Psoas muscle (tissue), 8 donors: ENCODE measurements around the gene SLC38A4. TPM values are rescaled to one million over a fixed set of nuclear protein-coding genes. Genes with fewer than 3 reads are reported as not detected.

Experiments used
- ATAC-seq, 4 donors: fragments of 200-7000 bp; cut with Tn5 transposase; one replicate each; pipeline ENCODE4 v1.9.1; 2020; ENCODE audit warnings: moderate library complexity in 3 of 4, mild to moderate bottlenecking in 2 of 4
- DNase-seq, 2 donors: peaks; one replicate each; pipeline ENCODE4 v3.0.0-alpha.2; 2020
- H3K27ac ChIP-seq: fragments of 200-600 bp; one replicate; pipeline ENCODE4 v1.8.0; 2022
- H3K27me3 ChIP-seq, 3 donors: fragments of 200-600 bp in 1 of 3; one replicate each; pipeline versions ENCODE4 v1.6.1 to v1.8.0; 2013 to 2022; ENCODE audit warnings: low read length in 2 of 3, mild to moderate bottlenecking in 2 of 3, moderate library complexity in 1 of 3; ENCODE audit not compliant: insufficient read depth in 3 of 3
- H3K36me3 ChIP-seq, 2 donors: fragments of 200-600 bp in 1 of 2; one replicate each; pipeline versions ENCODE4 v1.6.1 to v1.8.0; 2013 to 2022; ENCODE audit warnings: low read depth in 1 of 2, mild to moderate bottlenecking in 1 of 2, moderate library complexity in 1 of 2; ENCODE audit not compliant: insufficient read depth in 1 of 2
- H3K4me1 ChIP-seq: fragments of 200-600 bp; one replicate; pipeline ENCODE4 v1.8.0; 2022
- H3K4me3 ChIP-seq: fragments of 200-600 bp; one replicate; pipeline ENCODE4 v1.8.0; 2022; ENCODE audit warnings: mild to moderate bottlenecking
- H3K9me3 ChIP-seq: fragments of 200-600 bp; one replicate; pipeline ENCODE4 v1.8.0; 2022
- CTCF ChIP-seq: fragments of 200-600 bp; IDR thresholded peaks from one replicate; pipeline ENCODE4 v1.8.0; 2022; ENCODE audit warnings: antibody characterized with exemption
- WGBS, 3 donors: extraction: QIAGEN DNeasy Blood & Tissue Kit; methylation state at CpG; one replicate each; pipeline versions ENCODE4 v1.1.6 to v1.1.7; 2013; 5-methylcytosine and 5-hydroxymethylcytosine counted together
- intact Hi-C, 2 donors: fragments of 100-400 bp; cut with DNase I; formaldehyde crosslinking; loops; one replicate each; pipeline versions ENCODE4 v1.11.0 to v1.14.2; 2022
- polyA plus RNA-seq, 3 donors: library from polyadenylated mRNA; stranded (reverse); fragments of 200-250 nt; gene quantifications; one replicate each; pipeline ENCODE4 v1.2.3, GENCODE V29; 2013
- total RNA-seq, 4 donors: library from RNA; stranded (reverse); fragmentation: NEBNext Ultra II Directional in 2 of 4; extraction: Animal tissue kit (Norgen Biotek cat#: 25700) in 2 of 4; gene quantifications; one replicate each; pipeline versions ENCODE4 v1.2.1 to v1.2.4, GENCODE V29; 2021 to 2023
- donor health status: healthy with polysubstance abuse.
- donor health status: DM: no; HTN: no; CAD: no; lungs with moderate emphysema.
- donor health status: Bipolar disorder and iron deficiency.
- donor health status: healthy.
- donor health status: DM: yes; HTN: yes; CAD: no.
- donor health status: DM: no; HTN: no; CAD: no.
- donor health status: DM: no; HTN: no; CAD: no.
- donor health status: DM: yes; HTN: yes; CAD: no.

The SLC38A4 gene
- total and polyA plus RNA-seq, 7 donors, result 0.31 to 25.6 (median 12.8) TPM

DNA sequence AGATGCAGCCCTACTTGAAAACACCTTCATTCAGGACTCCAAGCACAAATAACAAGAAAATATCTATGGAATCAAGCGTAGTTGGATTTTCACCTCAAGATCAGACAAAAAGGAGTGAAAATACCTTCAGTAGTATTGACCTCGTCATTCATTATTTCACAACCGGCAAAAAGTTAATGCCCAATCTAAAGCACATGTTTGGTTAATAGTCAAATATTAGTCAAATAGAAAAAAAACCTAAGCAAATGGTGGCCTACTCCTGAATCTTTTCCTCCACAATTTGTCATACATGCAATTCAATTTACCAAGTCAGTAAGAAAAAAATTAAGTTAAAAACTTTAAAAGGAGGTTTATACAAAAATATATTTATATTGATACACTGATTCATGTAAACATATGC lies 50.0 kb downstream of the SLC38A4 start:
- Histone ChIP-seq H3K27me3 (no peaks in the 10 kb centered on the region), H3K27ac (peak overlapping the region; percentile 84), H3K4me3 (no peak overlapping the region), H3K36me3 (peaks cover 0 to 11% of the 10 kb centered on the region in 2 donors), H3K9me3 (no peaks in the 10 kb centered on the region), H3K4me1 (peaks cover 57% of the 10 kb centered on the region)
- intact Hi-C loops, result loop anchor here (5.0 to 10.0 kb wide), 3 partner anchors 101 to 433 kb away; no protein-coding TSS in a partner anchor
- DNase-seq, result no peak
- TF ChIP-seq CTCF, result no peak
- 93 to 96% (median 94%) methylated on average over 3 of the region's 3 CpGs for WGBS, 3 donors
- no peak for ATAC-seq

DNA sequence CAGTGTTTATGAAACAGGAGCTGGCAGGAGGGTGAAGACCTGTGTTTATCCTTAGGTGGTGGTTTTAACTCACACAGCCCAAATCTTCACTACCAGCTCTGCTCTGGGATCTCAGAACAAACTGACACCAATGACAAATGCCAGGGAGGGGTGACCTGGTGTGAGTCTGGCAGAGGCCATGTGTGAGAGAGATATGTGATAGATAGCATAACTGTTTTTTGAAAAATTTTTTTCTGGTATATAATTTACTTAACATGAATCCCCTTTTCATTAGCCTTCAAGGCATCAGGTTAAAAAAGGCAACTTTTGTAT lies 51.5 kb downstream of the SLC38A4 start:
- intact Hi-C loops, result loop anchor here (10.0 kb wide), 2 partner anchors 99 to 389 kb away; no protein-coding TSS in a partner anchor
- ATAC-seq (peak in 1 of 4 donors; percentile 66), DNase-seq (no peak)
- peak overlapping the region; percentile 84 for H3K27ac ChIP-seq
- TF ChIP-seq CTCF, result no peak
- peaks cover 58% of the 10 kb centered on the region for H3K4me1 ChIP-seq
- peaks cover 0 to 11% of the 10 kb centered on the region in 2 donors for H3K36me3 ChIP-seq
- H3K27me3 ChIP-seq, result no peaks in the 10 kb centered on the region
- no peaks in the 10 kb centered on the region for H3K9me3 ChIP-seq
- H3K4me3 ChIP-seq, result peak overlapping the region; percentile 30

DNA sequence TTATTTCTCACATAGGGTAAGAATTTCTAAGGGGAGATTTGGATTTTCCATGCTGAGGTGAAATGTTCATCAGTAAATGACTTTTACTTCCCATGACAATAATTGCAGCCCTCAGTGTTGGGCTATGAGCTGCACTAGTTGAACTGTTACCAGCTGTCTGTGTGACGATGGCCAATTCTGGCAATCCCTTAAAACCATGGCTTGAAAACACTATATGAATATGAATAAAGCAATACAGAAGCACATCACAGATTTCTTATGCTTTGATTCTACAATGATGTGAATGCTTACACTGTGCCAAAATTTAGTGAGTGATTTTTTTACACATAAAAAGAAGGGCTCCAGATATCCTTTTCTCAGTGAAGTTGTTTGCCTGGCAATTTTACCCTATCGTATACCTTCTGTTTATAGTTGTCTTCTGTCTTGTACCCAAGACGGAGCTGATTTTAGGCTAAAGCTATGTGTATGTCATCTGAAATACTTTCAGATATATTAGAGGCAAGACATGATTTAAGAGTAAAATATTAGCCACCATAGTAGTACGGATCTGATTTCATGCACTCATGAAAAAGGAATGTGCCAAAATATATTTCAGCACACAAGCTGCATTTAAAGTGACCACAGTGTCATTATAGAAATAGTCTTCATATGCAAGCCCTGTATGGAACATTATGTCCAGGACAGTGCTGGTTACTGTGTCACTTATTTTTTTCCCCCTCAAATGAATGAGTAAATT lies 52.0 kb downstream of the SLC38A4 start:
- no peak for TF ChIP-seq CTCF

DNA sequence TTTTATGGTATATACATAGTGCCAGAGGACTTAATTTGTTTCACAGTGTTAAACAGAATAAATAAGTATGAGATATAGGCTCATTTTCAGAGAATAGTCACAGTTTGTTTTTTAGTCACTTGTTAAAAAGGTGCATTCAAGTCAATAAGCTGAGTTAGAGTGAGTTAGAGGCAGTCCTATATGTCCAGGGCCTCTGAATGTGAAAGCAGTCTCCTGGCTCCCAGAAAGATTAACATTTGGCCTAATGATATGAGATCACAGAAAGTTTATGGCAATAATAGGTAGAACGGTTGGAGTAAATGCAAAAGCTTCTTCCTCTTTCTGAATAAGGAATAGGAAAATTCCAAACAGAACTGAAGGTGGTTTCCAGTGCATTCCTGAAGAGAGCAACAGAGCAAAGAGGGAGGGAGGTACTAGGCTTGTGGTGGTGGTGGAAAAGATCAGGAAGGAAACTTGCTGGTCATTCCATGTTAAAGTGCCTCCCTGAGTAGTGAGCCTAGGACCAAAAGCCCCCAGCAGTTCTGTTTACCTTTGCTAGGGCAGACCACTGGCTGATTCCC lies 54.4 kb downstream of the SLC38A4 start:
- intact Hi-C loops, result loop anchor here (10.0 kb wide), 2 partner anchors 97 to 387 kb away; no protein-coding TSS in a partner anchor
- ATAC-seq (no peak), DNase-seq (no peak)
- no peaks in the 10 kb centered on the region for H3K27me3 ChIP-seq
- H3K4me1 ChIP-seq, result peaks cover 51% of the 10 kb centered on the region
- peaks cover 0 to 32% of the 10 kb centered on the region in 2 donors for H3K36me3 ChIP-seq
- H3K27ac ChIP-seq, result peak overlapping the region; percentile 84
- H3K4me3 ChIP-seq, result no peak overlapping the region
- H3K9me3 ChIP-seq, result no peaks in the 10 kb centered on the region
- no peak for TF ChIP-seq CTCF
- WGBS, 3 donors, result 15 to 30% (median 24%) methylated on average over 1 of the region's 1 CpG

More for the DNA sequence above, 52.0 kb downstream of the SLC38A4 start:
- ATAC-seq (peak; percentile 59 to 86 (median 76)), DNase-seq (no peak)
- Histone ChIP-seq H3K36me3 (peaks cover 0 to 16% of the 10 kb centered on the region in 2 donors), H3K4me1 (peaks cover 58% of the 10 kb centered on the region), H3K9me3 (no peaks in the 10 kb centered on the region), H3K27ac (peak overlapping the region; percentile 84), H3K4me3 (peak overlapping the region; percentile 30), H3K27me3 (no peaks in the 10 kb centered on the region)
- 21 to 35% (median 28%) methylated on average over 4 of the region's 4 CpGs for WGBS, 3 donors
- intact Hi-C loops, result loop anchor here (10.0 kb wide), 2 partner anchors 99 to 389 kb away; no protein-coding TSS in a partner anchor
